ENCODE data around the gene GIMD1.

Gene GIMD1

DNA sequence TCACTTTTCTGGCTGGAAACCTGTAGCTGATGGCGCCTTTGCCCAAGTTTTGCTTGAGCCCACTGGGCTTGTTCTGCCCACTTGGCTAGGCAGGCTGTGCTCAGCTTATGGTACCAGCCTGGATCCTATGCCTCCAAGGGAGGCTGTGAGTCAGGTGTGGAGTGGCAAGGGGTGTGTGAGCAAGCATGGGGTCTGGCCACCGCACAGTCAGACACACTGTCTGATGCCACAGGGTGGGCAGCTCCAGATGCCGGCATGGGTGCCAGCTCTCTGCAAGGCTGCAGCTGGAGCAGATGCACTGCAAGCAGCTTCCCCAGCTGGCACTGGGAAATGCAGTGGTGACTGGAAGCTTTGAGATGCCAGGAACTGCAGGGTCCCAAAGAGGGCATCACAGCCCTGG, 16.3 kb upstream of the GIMD1 start:
- H3K18ac ChIP-seq (ENCODE audit: low read length): no peak overlapping the region
- peaks cover 3% of the 10 kb centered on the region for H3K9me3 ChIP-seq (ENCODE audit: insufficient read depth, low read depth, low read length)
- H3K79me1 ChIP-seq (ENCODE audit: low read length): no peaks in the 10 kb centered on the region
- no peaks in the 10 kb centered on the region for H3K4me1 ChIP-seq (ENCODE audit: control insufficient read depth in 1 of 2, insufficient read depth in 2 of 2, low read length in 2 of 2)
- H4K91ac ChIP-seq (ENCODE audit: low read depth, low read length): no peak overlapping the region
- H3K14ac ChIP-seq (ENCODE audit: low read length): no peak overlapping the region
- H2BK120ac ChIP-seq (ENCODE audit: insufficient read depth, low read length, poor library complexity): no peak overlapping the region
- WGBS (ENCODE audit: extremely low coverage, insufficient coverage, insufficient read length): no CpG with 5 or more reads among the region's 3 CpGs
- H3K4me2 ChIP-seq (ENCODE audit: low read length): no peak overlapping the region
- H3K23ac ChIP-seq (ENCODE audit: low read length): no peak overlapping the region
- H3K4me3 ChIP-seq (ENCODE audit: low read depth, low read length): no peak overlapping the region
- H3K4ac ChIP-seq (ENCODE audit: low read depth, low read length): no peak overlapping the region
- H4K12ac ChIP-seq (ENCODE audit: low read depth, low read length): no peak overlapping the region
- H2BK5ac ChIP-seq (ENCODE audit: low read depth, low read length, poor library complexity): no peak overlapping the region
- no peaks in the 10 kb centered on the region for H3K27me3 ChIP-seq (ENCODE audit: insufficient read depth, low read length)
- H3K79me2 ChIP-seq (ENCODE audit: control insufficient read depth, insufficient read depth, low read length, poor library complexity): no peaks in the 10 kb centered on the region
- no peak overlapping the region for H2BK12ac ChIP-seq (ENCODE audit: low read length)
- no peak for DNase-seq
- no peak overlapping the region for H4K8ac ChIP-seq (ENCODE audit: low read depth, low read length)
- H2AFZ ChIP-seq (ENCODE audit: insufficient read depth, low read length, poor library complexity): no peak overlapping the region
- no peak overlapping the region for H3K27ac ChIP-seq (ENCODE audit: low read depth, low read length)
- H3K36me3 ChIP-seq (ENCODE audit: control insufficient read depth in 1 of 2, insufficient read depth in 2 of 2, low read length in 2 of 2): no peaks in the 10 kb centered on the region
- no peak overlapping the region for H3K9ac ChIP-seq (ENCODE audit: low read length)
- no peak overlapping the region for H2AK5ac ChIP-seq (ENCODE audit: low read length)

DNA sequence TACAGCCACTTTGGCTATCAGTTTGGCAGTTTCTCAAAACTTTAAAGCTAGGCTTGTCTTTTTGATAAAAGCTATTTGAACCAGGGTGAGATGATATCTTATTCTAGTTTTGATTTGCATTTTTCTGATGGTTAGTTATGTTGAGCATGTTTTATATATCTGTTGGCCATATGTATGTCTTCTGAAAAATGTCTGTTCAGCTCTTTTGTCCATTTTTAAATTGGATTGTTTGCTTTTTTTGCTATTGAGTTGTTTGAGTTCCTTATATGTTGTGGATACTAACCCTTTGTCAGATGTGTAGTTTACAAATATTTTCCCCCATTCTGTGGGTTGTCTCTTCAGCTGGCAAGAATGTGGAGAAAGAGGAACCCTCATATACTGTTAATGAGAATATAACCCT, 11.6 kb upstream of the GIMD1 start:
- Histone ChIP-seq H3K14ac (ENCODE audit: low read length) (no peak overlapping the region), H2AK5ac (ENCODE audit: low read length) (no peak overlapping the region), H3K79me2 (ENCODE audit: control insufficient read depth, insufficient read depth, low read length, poor library complexity) (no peaks in the 10 kb centered on the region), H3K9ac (ENCODE audit: low read length) (no peak overlapping the region), H4K12ac (ENCODE audit: low read depth, low read length) (no peak overlapping the region), H2BK120ac (ENCODE audit: insufficient read depth, low read length, poor library complexity) (no peak overlapping the region), H3K23ac (ENCODE audit: low read length) (no peak overlapping the region), H3K18ac (ENCODE audit: low read length) (no peak overlapping the region), H3K36me3 (ENCODE audit: control insufficient read depth in 1 of 2, insufficient read depth in 2 of 2, low read length in 2 of 2) (no peaks in the 10 kb centered on the region), H3K4me2 (ENCODE audit: low read length) (no peak overlapping the region), H3K4me3 (ENCODE audit: low read depth, low read length) (no peak overlapping the region), H2AFZ (ENCODE audit: insufficient read depth, low read length, poor library complexity) (no peak overlapping the region), H2BK12ac (ENCODE audit: low read length) (no peak overlapping the region), H4K91ac (ENCODE audit: low read depth, low read length) (no peak overlapping the region), H3K4me1 (ENCODE audit: control insufficient read depth in 1 of 2, insufficient read depth in 2 of 2, low read length in 2 of 2) (no peaks in the 10 kb centered on the region), H4K8ac (ENCODE audit: low read depth, low read length) (no peak overlapping the region), H3K27ac (ENCODE audit: low read depth, low read length) (no peak overlapping the region), H2BK5ac (ENCODE audit: low read depth, low read length, poor library complexity) (no peak overlapping the region), H3K27me3 (ENCODE audit: insufficient read depth, low read length) (no peaks in the 10 kb centered on the region), H3K9me3 (ENCODE audit: insufficient read depth, low read depth, low read length) (no peaks in the 10 kb centered on the region), H3K79me1 (ENCODE audit: low read length) (no peaks in the 10 kb centered on the region), H3K4ac (ENCODE audit: low read depth, low read length) (no peak overlapping the region)
- DNase-seq: no peak

DNA sequence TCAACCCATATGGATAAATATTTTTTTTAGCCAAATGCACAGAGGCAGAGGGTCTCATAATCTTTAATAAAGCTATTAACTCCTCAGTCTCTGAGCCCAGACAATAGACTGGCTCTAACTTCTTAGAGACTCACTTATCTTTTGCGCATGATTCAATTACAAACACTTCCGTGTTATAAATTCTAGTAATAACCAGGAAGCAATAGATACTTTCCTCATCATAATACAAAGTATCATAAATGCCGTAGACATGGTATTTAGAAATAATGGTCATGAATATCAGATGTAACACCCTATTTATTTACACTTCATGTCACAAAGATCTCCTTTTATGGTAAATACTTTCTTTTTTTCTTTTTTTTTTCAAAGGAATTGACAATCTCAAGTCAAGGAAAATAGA, 4.4 kb upstream of the GIMD1 start:
- Histone ChIP-seq H4K8ac (ENCODE audit: low read depth, low read length) (no peak overlapping the region), H3K36me3 (ENCODE audit: control insufficient read depth in 1 of 2, insufficient read depth in 2 of 2, low read length in 2 of 2) (no peaks in the 10 kb centered on the region), H3K79me1 (ENCODE audit: low read length) (no peaks in the 10 kb centered on the region), H3K18ac (ENCODE audit: low read length) (no peak overlapping the region), H3K9me3 (ENCODE audit: insufficient read depth, low read depth, low read length) (no peaks in the 10 kb centered on the region), H3K4me3 (ENCODE audit: low read depth, low read length) (no peak overlapping the region), H4K12ac (ENCODE audit: low read depth, low read length) (no peak overlapping the region), H3K9ac (ENCODE audit: low read length) (no peak overlapping the region), H3K27me3 (ENCODE audit: insufficient read depth, low read length) (no peaks in the 10 kb centered on the region), H3K27ac (ENCODE audit: low read depth, low read length) (no peak overlapping the region), H3K79me2 (ENCODE audit: control insufficient read depth, insufficient read depth, low read length, poor library complexity) (no peaks in the 10 kb centered on the region), H3K4ac (ENCODE audit: low read depth, low read length) (no peak overlapping the region), H4K91ac (ENCODE audit: low read depth, low read length) (no peak overlapping the region), H2BK120ac (ENCODE audit: insufficient read depth, low read length, poor library complexity) (no peak overlapping the region), H3K23ac (ENCODE audit: low read length) (no peak overlapping the region), H3K14ac (ENCODE audit: low read length) (no peak overlapping the region), H2BK12ac (ENCODE audit: low read length) (no peak overlapping the region), H2AFZ (ENCODE audit: insufficient read depth, low read length, poor library complexity) (no peak overlapping the region), H2AK5ac (ENCODE audit: low read length) (no peak overlapping the region), H2BK5ac (ENCODE audit: low read depth, low read length, poor library complexity) (no peak overlapping the region), H3K4me2 (ENCODE audit: low read length) (no peak overlapping the region), H3K4me1 (ENCODE audit: control insufficient read depth in 1 of 2, insufficient read depth in 2 of 2, low read length in 2 of 2) (no peaks in the 10 kb centered on the region)
- no CpG with 5 or more reads among the region's 3 CpGs for WGBS (ENCODE audit: extremely low coverage, insufficient coverage, insufficient read length)
- no peak for DNase-seq

DNA sequence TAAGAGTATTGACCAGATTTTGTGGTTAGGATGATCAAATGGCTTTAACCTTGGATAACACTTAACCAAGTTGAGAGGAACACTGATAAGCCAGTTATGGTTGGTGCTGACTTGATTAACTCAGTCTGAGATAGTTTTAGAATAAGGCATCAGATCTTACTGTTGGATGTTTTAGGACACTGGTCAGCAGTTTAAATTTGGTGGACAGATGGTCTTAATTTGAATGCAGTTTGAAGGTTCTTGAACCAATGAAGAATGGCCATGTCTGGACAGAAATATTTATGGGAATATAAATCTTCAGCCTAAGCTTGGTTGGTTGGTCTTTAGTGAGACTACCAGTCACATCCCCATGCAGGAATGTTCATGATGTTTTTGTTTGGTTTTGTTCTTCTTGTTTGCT, 2.6 kb upstream of the GIMD1 start:
- H3K4me2 ChIP-seq (ENCODE audit: low read length): no peak overlapping the region
- no peaks in the 10 kb centered on the region for H3K4me1 ChIP-seq (ENCODE audit: control insufficient read depth in 1 of 2, insufficient read depth in 2 of 2, low read length in 2 of 2)
- no peak overlapping the region for H2AK5ac ChIP-seq (ENCODE audit: low read length)
- no peak for DNase-seq
- H2BK120ac ChIP-seq (ENCODE audit: insufficient read depth, low read length, poor library complexity): no peak overlapping the region
- no peaks in the 10 kb centered on the region for H3K79me1 ChIP-seq (ENCODE audit: low read length)
- no peak overlapping the region for H4K8ac ChIP-seq (ENCODE audit: low read depth, low read length)
- H3K36me3 ChIP-seq (ENCODE audit: control insufficient read depth in 1 of 2, insufficient read depth in 2 of 2, low read length in 2 of 2): no peaks in the 10 kb centered on the region
- no peak overlapping the region for H3K4me3 ChIP-seq (ENCODE audit: low read depth, low read length)
- H2BK12ac ChIP-seq (ENCODE audit: low read length): no peak overlapping the region
- H2AFZ ChIP-seq (ENCODE audit: insufficient read depth, low read length, poor library complexity): no peak overlapping the region
- H4K12ac ChIP-seq (ENCODE audit: low read depth, low read length): no peak overlapping the region
- H3K18ac ChIP-seq (ENCODE audit: low read length): no peak overlapping the region
- H3K9ac ChIP-seq (ENCODE audit: low read length): no peak overlapping the region
- H3K27me3 ChIP-seq (ENCODE audit: insufficient read depth, low read length): no peaks in the 10 kb centered on the region
- no peaks in the 10 kb centered on the region for H3K79me2 ChIP-seq (ENCODE audit: control insufficient read depth, insufficient read depth, low read length, poor library complexity)
- H3K23ac ChIP-seq (ENCODE audit: low read length): no peak overlapping the region
- H3K9me3 ChIP-seq (ENCODE audit: insufficient read depth, low read depth, low read length): no peaks in the 10 kb centered on the region
- no peak overlapping the region for H2BK5ac ChIP-seq (ENCODE audit: low read depth, low read length, poor library complexity)
- no peak overlapping the region for H4K91ac ChIP-seq (ENCODE audit: low read depth, low read length)
- H3K27ac ChIP-seq (ENCODE audit: low read depth, low read length): no peak overlapping the region
- H3K14ac ChIP-seq (ENCODE audit: low read length): no peak overlapping the region
- H3K4ac ChIP-seq (ENCODE audit: low read depth, low read length): no peak overlapping the region

DNA sequence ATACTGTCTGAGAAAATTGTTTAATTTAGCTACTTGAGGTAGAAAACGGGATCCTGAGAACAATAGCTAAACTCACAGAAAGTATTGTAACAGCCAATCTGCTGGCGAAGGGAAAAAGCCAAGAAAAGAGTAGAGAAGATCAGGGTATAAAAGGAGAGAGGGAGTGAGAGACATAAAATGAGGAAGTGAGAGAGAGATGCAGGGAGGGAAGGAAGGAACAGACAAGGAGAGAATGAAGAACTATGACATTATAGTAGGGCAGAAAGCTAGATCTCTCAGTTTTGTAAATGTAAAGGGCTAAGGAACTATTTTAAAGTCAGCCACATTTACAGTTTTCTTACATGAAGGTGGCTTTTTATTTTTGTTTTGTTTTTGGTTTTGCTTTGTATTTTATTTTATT, 1.6 kb upstream of the GIMD1 start:
- Histone ChIP-seq H2AK5ac (ENCODE audit: low read length) (no peak overlapping the region), H2BK5ac (ENCODE audit: low read depth, low read length, poor library complexity) (no peak overlapping the region), H3K4ac (ENCODE audit: low read depth, low read length) (no peak overlapping the region), H3K9me3 (ENCODE audit: insufficient read depth, low read depth, low read length) (no peaks in the 10 kb centered on the region), H4K12ac (ENCODE audit: low read depth, low read length) (no peak overlapping the region), H3K9ac (ENCODE audit: low read length) (no peak overlapping the region), H3K36me3 (ENCODE audit: control insufficient read depth in 1 of 2, insufficient read depth in 2 of 2, low read length in 2 of 2) (no peaks in the 10 kb centered on the region), H3K27ac (ENCODE audit: low read depth, low read length) (no peak overlapping the region), H2BK12ac (ENCODE audit: low read length) (no peak overlapping the region), H3K14ac (ENCODE audit: low read length) (no peak overlapping the region), H3K4me3 (ENCODE audit: low read depth, low read length) (no peak overlapping the region), H3K23ac (ENCODE audit: low read length) (no peak overlapping the region), H3K27me3 (ENCODE audit: insufficient read depth, low read length) (no peaks in the 10 kb centered on the region), H2AFZ (ENCODE audit: insufficient read depth, low read length, poor library complexity) (no peak overlapping the region), H3K4me2 (ENCODE audit: low read length) (no peak overlapping the region), H4K91ac (ENCODE audit: low read depth, low read length) (no peak overlapping the region), H3K4me1 (ENCODE audit: control insufficient read depth in 1 of 2, insufficient read depth in 2 of 2, low read length in 2 of 2) (no peaks in the 10 kb centered on the region), H3K79me2 (ENCODE audit: control insufficient read depth, insufficient read depth, low read length, poor library complexity) (no peaks in the 10 kb centered on the region), H4K8ac (ENCODE audit: low read depth, low read length) (no peak overlapping the region), H3K79me1 (ENCODE audit: low read length) (no peaks in the 10 kb centered on the region), H3K18ac (ENCODE audit: low read length) (no peak overlapping the region), H2BK120ac (ENCODE audit: insufficient read depth, low read length, poor library complexity) (no peak overlapping the region)
- DNase-seq: no peak
- WGBS (ENCODE audit: extremely low coverage, insufficient coverage, insufficient read length): no CpG with 5 or more reads among the region's 2 CpGs
